ENCODE data around the gene ARSA.
"Not testable (repeated sequence)": the region's sequence is repeated elsewhere in the genome, so short reads cannot be mapped to it uniquely, and the experiment has no call there.

The ARSA gene

GRCh38 chr22:50624347-50625130 is 3.4 kb downstream of the ARSA start:
- no peak for DNase-seq (ENCODE audit: low read depth in 2 of 2, low spot score in 1 of 2)

DNA sequence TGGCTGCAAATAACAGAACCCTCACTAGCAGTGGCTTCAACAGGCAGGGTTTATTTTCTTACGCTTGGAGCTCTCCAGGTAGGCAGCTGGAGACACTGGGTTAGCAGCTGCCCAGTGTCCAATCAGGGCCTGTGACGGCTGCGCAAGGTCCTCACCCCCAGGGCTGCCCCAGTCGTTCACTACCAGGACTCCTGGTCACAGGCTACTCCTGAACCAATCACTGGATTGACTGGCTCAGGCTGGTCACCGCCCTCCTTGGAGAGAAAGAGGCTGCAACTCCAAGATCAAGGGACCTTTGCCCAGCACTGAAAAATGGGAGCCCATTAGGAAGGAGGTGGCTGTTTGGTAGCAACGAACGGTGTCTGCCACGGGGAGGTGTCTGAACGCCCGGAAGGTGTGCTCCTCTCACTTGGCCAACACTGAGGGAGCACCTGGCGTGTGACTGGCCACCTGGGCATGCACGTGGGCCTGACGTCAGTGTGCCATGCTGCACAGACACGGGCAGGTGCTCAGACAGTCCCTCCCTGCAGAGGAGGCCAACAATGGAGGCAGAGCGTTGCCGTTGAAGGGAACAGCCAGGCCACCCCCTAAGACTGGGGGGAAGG is 5.1 kb downstream of the ARSA start:
- no peak for DNase-seq (ENCODE audit: low read depth in 2 of 2, low spot score in 1 of 2)

DNA sequence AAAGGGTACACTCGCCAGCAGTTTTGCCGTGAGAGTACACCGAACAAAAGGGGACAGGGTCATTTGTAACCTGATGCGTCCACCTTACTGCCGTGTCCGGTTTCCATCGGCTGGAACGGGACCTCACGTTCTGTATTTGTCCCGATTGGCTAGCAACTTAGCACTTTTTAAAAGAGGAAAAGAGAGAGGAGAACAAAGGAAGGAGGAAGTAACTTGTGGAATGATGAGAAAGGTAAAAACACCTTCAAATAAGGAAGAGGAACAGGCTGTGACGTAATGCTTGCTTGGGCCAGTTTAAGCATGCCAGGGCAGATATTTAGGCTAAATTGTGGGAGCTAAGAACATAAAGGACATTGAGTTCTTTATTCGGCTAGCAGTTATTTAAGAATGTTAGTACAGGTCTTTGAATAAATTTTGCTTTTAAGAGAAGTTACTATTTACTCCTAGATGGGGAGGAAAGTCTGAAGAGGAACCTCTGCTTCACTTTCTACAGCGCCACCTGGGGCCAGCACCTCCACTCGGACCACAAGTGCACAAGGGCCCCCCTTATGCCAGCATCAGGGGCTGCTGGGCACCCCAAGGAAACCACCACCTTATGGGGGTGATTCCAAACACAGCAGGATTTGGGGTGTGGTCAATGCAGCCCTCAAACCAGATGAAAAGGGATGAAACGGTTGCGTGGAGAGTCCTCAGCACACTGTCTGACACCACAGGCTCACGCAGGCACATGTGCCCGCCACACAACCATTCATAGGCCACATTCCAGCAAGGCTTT is 5.8 kb downstream of the ARSA start:
- DNase-seq (ENCODE audit: low read depth in 2 of 2, low spot score in 1 of 2): no peak

GRCh38 chr22:50621356-50621880 is 6.5 kb downstream of the ARSA start:
- DNase-seq (ENCODE audit: low read depth in 2 of 2, low spot score in 1 of 2): peak in 1 of 2 donors; percentile 24

DNA sequence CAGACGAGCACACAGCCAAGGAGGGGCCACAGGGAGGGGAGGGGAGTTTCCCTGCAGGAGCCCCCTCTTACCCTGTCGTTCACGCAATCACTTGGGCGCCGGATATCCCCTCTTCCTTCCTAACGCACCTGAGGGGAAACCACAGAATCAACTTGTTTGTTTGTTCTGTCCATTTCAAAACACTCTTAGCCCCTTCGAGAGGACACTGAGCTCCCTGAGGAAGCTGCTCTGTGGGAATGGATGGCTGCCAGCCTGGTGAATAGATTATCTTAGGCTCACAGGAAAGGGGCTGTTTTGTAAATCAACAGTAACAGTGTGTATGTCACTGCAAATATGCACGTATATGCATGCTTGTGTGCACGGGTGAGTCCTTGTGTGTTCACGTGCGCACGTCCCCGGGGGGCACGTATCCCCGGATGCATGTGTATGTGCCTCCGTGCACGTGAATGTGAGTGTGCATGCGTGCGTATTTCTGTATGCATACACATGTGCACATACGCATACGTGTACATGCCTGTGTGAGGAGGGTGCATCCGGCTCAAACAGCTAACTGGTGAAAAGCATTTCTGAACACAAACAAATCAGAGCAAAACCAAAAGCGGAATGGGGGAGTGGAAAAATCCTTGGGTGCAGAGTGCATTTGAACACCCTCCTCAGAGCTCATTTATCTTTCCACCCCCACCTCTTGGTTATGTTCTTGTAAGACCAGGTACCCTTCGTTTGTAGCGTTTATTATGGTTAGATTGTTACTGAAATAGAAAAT is 7.2 kb downstream of the ARSA start:
- peak in 1 of 2 donors; percentile 79 for DNase-seq (ENCODE audit: low read depth in 2 of 2, low spot score in 1 of 2)

DNA sequence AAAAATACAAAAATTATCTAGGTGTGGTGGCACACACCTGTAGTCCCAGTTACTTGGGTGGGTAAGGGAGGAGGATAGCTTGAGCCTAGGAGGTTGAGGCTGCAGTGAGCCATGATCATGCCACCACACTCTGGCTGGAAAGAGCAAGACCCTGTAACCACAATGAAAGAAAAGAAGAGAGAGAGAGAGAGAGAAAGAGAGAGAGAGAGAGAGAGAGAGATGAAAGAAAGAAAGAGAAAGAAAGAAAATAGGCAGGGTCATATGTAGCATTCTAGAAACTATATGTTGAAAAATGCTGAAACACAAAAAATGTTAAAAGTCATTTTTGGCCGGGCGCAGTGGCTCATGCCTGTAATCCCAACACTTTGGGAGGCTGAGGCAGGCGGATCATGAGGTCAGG is 13.7 kb downstream of the ARSA start:
- DNase-seq (ENCODE audit: low read depth in 2 of 2, low spot score in 1 of 2): not testable (repeated sequence)

DNA sequence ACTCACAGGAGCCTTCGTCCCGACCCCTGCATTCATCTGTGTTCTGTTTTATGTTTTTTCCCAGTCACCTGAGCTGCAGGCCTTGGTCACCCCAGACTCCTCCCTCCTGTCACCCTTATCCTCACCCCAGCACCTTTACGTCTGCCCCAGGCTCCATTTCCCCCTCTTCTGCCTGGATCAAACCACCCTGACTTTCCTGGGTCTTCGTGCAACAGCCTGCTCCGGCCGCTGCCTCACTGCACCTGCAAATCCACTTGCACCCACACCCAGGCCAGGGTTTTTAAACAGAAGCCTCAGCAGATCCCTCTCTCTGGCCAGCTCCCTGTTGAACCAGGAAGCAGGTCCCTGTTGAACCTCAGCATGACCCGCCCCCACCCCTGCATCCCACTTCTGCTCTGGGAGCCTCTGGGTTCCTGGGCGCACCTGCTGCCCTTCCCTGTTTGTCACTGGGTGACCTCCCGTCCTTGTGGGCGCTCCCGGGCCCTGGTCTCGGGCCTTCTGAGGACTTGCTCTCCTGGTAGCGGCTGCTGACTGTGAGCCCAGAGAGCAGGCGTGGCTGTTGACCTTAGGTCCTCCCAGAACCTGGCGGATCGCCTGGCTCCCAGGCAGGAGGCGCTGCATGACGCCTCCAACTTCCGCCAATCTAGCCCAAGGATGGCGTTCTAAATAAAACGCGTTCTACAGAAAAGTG is 14.5 kb downstream of the ARSA start:
- DNase-seq (ENCODE audit: low read depth in 2 of 2, low spot score in 1 of 2): no peak

DNA sequence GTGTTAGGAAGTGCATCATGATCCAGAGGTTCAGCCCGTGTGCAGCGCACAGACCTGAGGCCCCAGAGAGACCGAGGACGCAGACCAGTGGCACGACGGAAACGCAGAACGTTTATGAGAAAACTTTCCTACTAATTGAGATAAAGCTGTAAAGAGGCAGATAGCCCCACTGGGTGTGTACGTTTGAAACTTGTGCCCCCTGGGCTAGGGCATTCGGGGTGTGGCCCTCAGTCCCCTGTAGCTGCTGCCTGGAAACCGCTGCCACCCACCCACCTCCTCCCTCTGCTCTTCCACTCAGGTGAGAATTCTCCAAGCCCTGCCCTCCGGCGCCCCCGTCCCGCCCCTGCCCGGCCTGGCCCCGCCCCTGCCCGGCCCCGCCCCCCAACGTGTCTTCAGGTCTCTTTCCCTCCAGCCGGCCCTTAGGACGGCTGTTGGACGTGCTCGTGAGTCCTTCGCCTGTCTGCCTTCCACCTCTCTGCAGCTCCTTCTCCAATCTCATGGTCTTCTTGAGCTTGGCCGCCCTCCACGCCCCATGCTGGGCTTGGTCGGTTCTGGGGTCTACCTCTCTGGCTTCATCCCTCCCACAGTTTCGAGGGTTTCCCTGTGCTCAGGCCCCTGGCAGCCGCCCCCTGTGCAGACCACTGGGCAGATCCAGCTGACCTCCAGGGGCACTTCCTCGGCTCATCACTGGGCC is 15.3 kb downstream of the ARSA start:
- DNase-seq (ENCODE audit: low read depth in 2 of 2, low spot score in 1 of 2): no peak

DNA sequence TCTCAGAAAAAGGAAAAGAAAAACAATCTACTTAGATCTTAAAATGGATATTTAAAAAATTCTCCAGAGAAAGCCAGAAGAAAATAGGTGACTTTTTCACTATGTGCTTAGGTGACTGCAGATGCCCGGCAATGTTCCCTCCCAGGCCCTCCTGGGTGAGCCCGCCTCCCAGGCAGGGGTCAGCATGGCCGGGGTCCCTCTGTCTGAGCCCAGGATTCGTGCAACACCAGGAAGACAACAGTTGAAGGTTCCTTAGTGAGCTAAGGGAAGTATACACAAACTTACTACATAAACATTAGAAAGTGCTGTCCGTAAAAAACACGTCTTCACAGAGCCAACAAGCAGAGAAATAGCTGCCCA is 15.8 kb downstream of the ARSA start:
- DNase-seq (ENCODE audit: low read depth in 2 of 2, low spot score in 1 of 2): no peak

DNA sequence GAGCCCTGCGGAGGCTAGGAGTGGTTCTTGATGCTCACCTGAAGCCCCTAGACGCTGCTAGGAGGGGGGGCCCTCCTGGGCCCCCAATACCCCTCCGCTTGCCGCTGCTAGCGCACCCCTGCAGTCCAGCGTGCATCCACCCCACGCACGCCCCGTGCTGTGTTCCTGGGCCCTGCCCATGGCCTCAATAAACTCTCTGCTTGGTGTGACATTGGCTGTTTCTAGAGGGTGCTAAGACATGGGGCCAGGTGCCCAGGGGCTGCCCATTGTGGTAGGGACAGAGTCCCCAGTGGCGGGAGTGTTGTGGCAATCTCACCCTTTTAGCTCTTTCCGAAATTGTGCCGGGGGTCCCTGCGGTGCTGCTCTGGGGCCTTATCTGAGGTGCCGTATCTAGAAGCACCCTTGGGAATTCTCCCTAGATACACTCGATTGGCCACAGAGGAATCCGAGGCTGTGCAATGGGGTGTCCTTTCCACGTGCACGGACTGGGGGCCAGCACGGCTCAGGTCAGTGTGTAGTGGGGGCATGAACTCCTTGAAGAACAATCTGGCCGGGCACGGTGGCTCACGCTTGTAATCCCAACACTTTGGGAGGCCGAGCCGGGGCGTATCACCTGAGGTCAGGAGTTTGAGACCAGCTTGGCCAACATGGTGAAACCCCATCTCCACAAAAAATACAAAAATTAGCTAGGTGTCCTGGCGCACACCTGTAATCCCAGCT is 16.5 kb downstream of the ARSA start:
- DNase-seq (ENCODE audit: low read depth in 2 of 2, low spot score in 1 of 2): no peak

DNA sequence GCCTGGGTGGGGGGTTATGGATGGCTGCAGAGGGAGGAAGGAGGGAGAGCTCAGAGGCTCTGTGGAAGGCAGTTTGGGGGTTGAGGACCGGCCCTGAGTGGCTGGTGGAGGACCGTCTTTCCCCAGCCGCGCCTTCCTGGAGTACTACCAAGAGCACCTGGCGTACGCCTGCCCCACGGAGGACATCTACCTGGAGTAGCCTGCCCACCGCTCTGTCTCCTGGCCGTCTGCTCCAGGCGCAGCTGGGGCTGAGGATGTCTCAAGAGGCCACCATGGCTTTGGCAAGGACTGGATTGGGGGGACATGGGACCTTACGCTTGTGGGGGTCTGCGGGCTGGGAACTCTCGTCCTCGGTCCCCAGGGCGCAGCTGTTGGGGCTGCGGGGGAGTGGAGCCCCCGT is 17.4 kb downstream of the ARSA start:
- DNase-seq (ENCODE audit: low read depth in 2 of 2, low spot score in 1 of 2): no peak

DNA sequence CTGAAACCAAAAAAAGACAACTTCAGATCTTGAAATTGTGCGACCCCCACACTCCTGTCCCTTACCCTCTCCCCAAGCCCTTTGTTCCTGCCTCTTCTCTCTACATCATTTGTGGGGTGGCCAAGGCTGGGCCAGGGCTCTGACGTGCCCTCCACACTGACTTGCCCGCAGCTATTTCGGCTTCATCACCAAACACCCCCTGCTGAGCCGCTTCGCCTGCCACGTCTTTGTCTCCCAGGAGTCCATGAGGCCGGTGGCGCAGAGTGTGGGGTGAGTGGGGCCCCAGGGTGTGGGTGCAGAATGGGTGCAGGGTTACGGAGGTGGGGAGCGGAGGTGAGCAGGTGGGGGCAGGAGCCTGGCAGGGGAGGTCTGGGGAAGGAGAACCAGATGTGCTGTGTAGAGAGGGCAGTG is 17.9 kb downstream of the ARSA start:
- no peak for DNase-seq (ENCODE audit: low read depth in 2 of 2, low spot score in 1 of 2)

- no peak for DNase-seq (ENCODE audit: low read depth in 2 of 2, low spot score in 1 of 2)
These were observed 18.4 kb downstream of the ARSA start for GRCh38 chr22:50609599-50609998.

GRCh38 chr22:50608996-50609395 is 19.0 kb downstream of the ARSA start:
- DNase-seq (ENCODE audit: low read depth in 2 of 2, low spot score in 1 of 2): no peak

- DNase-seq (ENCODE audit: low read depth in 2 of 2, low spot score in 1 of 2): not testable (repeated sequence)
These were observed 19.7 kb downstream of the ARSA start for GRCh38 chr22:50608058-50608840.

- no peak for DNase-seq (ENCODE audit: low read depth in 2 of 2, low spot score in 1 of 2)
These were observed 20.3 kb downstream of the ARSA start for GRCh38 chr22:50607659-50608020.

GRCh38 chr22:50606946-50607658 is 20.9 kb downstream of the ARSA start:
- DNase-seq (ENCODE audit: low read depth in 2 of 2, low spot score in 1 of 2): no peak

Measured in stimulated activated CD8-positive, alpha-beta memory T cell treated with anti-CD3 and anti-CD28 coated beads, Interleukin-4, amount 100 ng/mL, for 1 hour (primary cell).